K562 (cell line): ENCODE results near the gene MAGI2.

Source experiments
- EZH2 ChIP-seq: IDR thresholded peaks from 2 replicates; pipeline ENCODE4 v1.6.1; 2012; ENCODE audit warnings: low read depth, mild to moderate bottlenecking, inconsistent platforms, low read length, borderline replicate concordance
- GATA2 ChIP-seq: sonication (generic); formaldehyde crosslinking; IDR thresholded peaks from 2 replicates; pipeline ENCODE4 v1.4.0; 2020; ENCODE audit warnings: mild to moderate bottlenecking, missing genetic modification reagents
- JUN ChIP-seq, 2 experiments: sonication (generic) in 1 of 2; formaldehyde crosslinking in 1 of 2; IDR thresholded peaks; 2 replicates each; pipeline versions ENCODE4 v1.6.1 to v1.8.0; 2012 to 2022; ENCODE audit warnings: borderline replicate concordance in 2 of 2, mild to moderate bottlenecking in 2 of 2, improper control_type of control experiment in 1 of 2, low read depth in 1 of 2, low read length in 1 of 2, missing genetic modification reagents in 1 of 2
- KLF1 ChIP-seq: fragments of 450-650 bp; IDR thresholded peaks from 2 replicates; pipeline ENCODE4 v1.6.1; 2016; ENCODE audit warnings: missing genetic modification characterization, missing compliant biosample characterization
- MLLT1 ChIP-seq, 2 experiments: fragments of 450-650 bp; IDR thresholded peaks; 2 replicates each; pipeline ENCODE4 v1.6.1; 2016
- POLR2A ChIP-seq: fragments of 450-650 bp; conservative IDR thresholded peaks from 2 replicates; pipeline ENCODE4 v1.6.1; 2016
- PRDM10 ChIP-seq: fragments of 450-650 bp; IDR thresholded peaks from 2 replicates; pipeline ENCODE4 v1.6.1; 2018; ENCODE audit not compliant: partially characterized antibody
- RFX7 ChIP-seq: fragments of 250-450 bp; sonication (Bioruptor Pico); IDR thresholded peaks from 2 replicates; pipeline ENCODE4 v1.5.1; 2021; ENCODE audit warnings: mild to moderate bottlenecking
- SMAD4 ChIP-seq: fragments of 250-450 bp; sonication (Bioruptor Pico); conservative IDR thresholded peaks from 2 replicates; pipeline ENCODE4 v1.8.0; 2021; ENCODE audit warnings: inconsistent platforms, mild to moderate bottlenecking, moderate library complexity
- SRSF9 ChIP-seq: fragments of 200-400 bp; formaldehyde crosslinking; IDR thresholded peaks from 2 replicates; pipeline ENCODE4 v1.6.1; 2017; ENCODE audit warnings: low read depth, low read length, borderline replicate concordance
- ZBTB26 ChIP-seq: fragments of 450-650 bp; formaldehyde crosslinking; IDR thresholded peaks from 2 replicates; pipeline ENCODE4 v1.4.0; 2022; ENCODE audit warnings: missing genetic modification characterization
- ZC3H4 ChIP-seq: sonication (generic); formaldehyde crosslinking; IDR thresholded peaks from 2 replicates; pipeline ENCODE4 v1.9.0; 2021; ENCODE audit warnings: missing genetic modification reagents, borderline replicate concordance
- ZNF133 ChIP-seq: fragments of 250-450 bp; sonication (Bioruptor Pico); IDR thresholded peaks from 2 replicates; pipeline ENCODE4 v1.4.0; 2020; ENCODE audit warnings: mild to moderate bottlenecking

- no peak for TF ChIP-seq RFX7 (CRISPR knock-in tag)
- no peak for TF ChIP-seq SRSF9
- TF ChIP-seq JUN (IDR thresholded peaks at IDR 0.05; ENCODE audit: borderline replicate concordance, low read depth, low read length): no peak
- no peak for TF ChIP-seq JUN (CRISPR knock-in tag; IDR thresholded peaks at IDR 0.05; ENCODE audit: borderline replicate concordance)
- TF ChIP-seq POLR2A: no peak
- no peak for TF ChIP-seq PRDM10
- TF ChIP-seq KLF1: no peak
- TF ChIP-seq EZH2: no peak
- TF ChIP-seq MLLT1 (IDR thresholded peaks at IDR 0.05): no peak
- TF ChIP-seq ZC3H4 (CRISPR knock-in tag): no peak
- no peak for TF ChIP-seq ZNF133 (CRISPR knock-in tag)
- TF ChIP-seq GATA2 (CRISPR knock-in tag): no peak
- TF ChIP-seq SMAD4: no peak
- no peak for TF ChIP-seq ZBTB26 (CRISPR knock-in tag)
Observed at GRCh38 chr7:78296644-78297371, 1156.7 kb downstream of the MAGI2 start.
